Kidney (tissue), 14 donors: ENCODE measurements around the gene CDR2. TPM values are rescaled to one million over a fixed set of nuclear protein-coding genes. Genes with fewer than 3 reads are reported as not detected.

Experiments
- DNase-seq, 5 donors: peaks; one replicate each; pipeline ENCODE4 v3.0.0-alpha.2; 2013 to 2020
- FAIRE-seq: peaks from 2 replicates; lab custom pipeline; 2012; peaks lifted over from hg19 to GRCh38; lab: Jason Lieb, UNC
- H3K27ac ChIP-seq, 2 donors: one replicate each; pipeline ENCODE4 v1.7.0; 2013; ENCODE audit warnings: low read depth in 2 of 2, low read length in 2 of 2, inconsistent platforms in 1 of 2
- H3K27me3 ChIP-seq: one replicate; pipeline ENCODE4 v1.7.1; 2013; ENCODE audit warnings: low read length, inconsistent platforms; ENCODE audit not compliant: control insufficient read depth, insufficient read depth
- H3K36me3 ChIP-seq, 3 donors: one replicate each; pipeline versions ENCODE4 v1.7.0 to v1.7.1; 2013; ENCODE audit warnings: low read length in 3 of 3, control low read depth in 1 of 3, inconsistent platforms in 1 of 3; ENCODE audit not compliant: insufficient read depth in 3 of 3, control insufficient read depth in 2 of 3
- H3K4me1 ChIP-seq, 3 donors: one replicate each; pipeline versions ENCODE4 v1.7.0 to v1.7.1; 2013; ENCODE audit warnings: low read length in 3 of 3, inconsistent platforms in 1 of 3, low read depth in 1 of 3; ENCODE audit not compliant: control insufficient read depth in 2 of 3, insufficient read depth in 2 of 3
- H3K4me3 ChIP-seq, 3 donors: one replicate each; pipeline versions ENCODE4 v1.7.0 to v1.8.1; 2013; ENCODE audit warnings: low read length in 3 of 3, control low read depth in 1 of 3, inconsistent platforms in 1 of 3
- H3K9ac ChIP-seq, 3 donors: one replicate each; pipeline versions ENCODE4 v1.7.0 to v1.7.1; 2013; ENCODE audit warnings: low read length in 3 of 3, control low read depth in 1 of 3, inconsistent platforms in 1 of 3
- H3K9me3 ChIP-seq, 3 donors: one replicate each; pipeline versions ENCODE4 v1.7.0 to v1.7.1; 2013; ENCODE audit warnings: low read length in 3 of 3, control low read depth in 1 of 3, inconsistent platforms in 1 of 3; ENCODE audit not compliant: control insufficient read depth in 2 of 3, insufficient read depth in 1 of 3
- intact Hi-C: fragments of 100-400 bp; cut with DNase I; formaldehyde crosslinking; loops from one replicate; pipeline ENCODE4 v1.11.1; 2022
- polyA plus RNA-seq: library from polyadenylated mRNA; stranded (reverse); fragments of 350-450 nt; fragmentation: Illumina TruSeq; extraction: RNeasy Lipid Tissue Mini Kit (QIAGEN cat#74804); gene quantifications from one replicate; pipeline ENCODE4 v1.2.3, GENCODE V29; 2014; ENCODE audit warnings: low read depth, low replicate concordance; ENCODE audit not compliant: insufficient read depth
- total RNA-seq: library from RNA; stranded (reverse); fragmentation: NEBNext Ultra II Directional; extraction: Animal tissue kit (Norgen Biotek cat#: 25700); gene quantifications from one replicate; pipeline ENCODE4 v1.2.1, GENCODE V29; 2021
- TF ChIP-seq, protein P1 (sequence below): IDR thresholded peaks from 3 replicates; pipeline ENCODE4 v1.5.1; 2012; ENCODE audit warnings: mild to moderate bottlenecking, moderate library complexity, borderline replicate concordance; ENCODE audit not compliant: insufficient read depth; ENCODE audit errors: extremely low read depth
- donor health status: control.
- donor health status: control.
- donor health status: control.
- donor health status: control.
- donor health status: control.
- donor health status: DM: yes; HTN: yes; CAD: no.
- donor health status: Normal renal cell carcinoma (clear cell type).

The CDR2 gene
- total and polyA plus RNA-seq, 2 donors from 2014 or later: 14.4 to 29.6 TPM

DNA sequence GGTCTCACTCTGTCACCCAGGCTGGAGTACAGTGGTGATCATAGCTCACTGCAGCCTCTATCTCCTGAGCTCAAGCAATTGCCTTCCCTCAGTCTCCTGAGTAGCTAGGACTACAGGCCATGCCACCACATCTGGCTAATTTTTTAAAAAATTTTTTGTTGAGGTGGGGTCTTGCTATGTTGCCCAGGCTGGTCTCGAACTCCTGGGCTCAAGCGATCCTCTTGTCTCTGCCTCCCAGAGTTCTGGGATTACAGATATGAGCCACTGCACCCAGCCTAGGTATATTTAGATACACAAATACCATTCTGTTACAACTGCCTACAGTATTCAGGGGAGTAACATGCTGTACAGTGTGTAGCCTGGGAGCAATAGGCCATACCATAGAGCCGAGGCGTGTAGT lies 62.9 kb downstream of the CDR2 start:
- FAIRE-seq: no peak
- H3K36me3 ChIP-seq: peaks cover 5 to 50% (median 29%) of the 10 kb centered on the region in 3 donors

DNA sequence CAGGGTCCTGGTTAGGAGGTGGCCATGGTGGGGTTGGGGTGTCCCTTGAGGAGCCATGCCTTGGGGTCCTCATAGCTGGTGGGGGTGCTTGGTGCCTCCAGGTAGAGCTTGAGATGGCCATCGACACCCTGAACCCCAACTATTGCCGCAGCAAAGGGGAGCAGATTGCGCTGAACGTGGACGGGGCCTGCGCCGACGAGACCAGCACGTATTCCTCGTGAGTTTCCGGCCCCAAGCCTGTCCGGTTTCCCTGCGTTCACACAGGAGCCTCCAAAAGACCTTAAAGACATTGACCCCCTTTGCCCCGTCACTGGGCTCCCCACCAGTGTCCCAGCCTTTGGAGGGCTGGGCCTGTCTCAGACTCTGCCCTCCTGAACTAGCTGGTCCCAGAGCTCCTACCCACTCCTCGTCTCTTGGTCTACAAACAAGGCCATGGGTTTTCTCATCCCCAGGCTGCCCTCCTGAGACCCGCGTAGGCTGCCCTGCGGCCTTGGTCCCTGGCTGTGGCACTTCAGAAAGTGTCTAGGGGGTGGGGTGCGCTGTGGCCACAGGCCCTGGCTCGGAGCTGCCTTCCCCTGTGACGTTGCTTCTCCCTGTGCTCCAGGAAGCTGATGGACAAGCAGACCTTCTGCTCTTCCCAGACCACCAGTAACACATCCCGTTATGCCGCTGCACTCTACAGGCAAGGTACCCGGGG lies 65.4 kb downstream of the CDR2 start:
- no peak for FAIRE-seq
- no peaks in the 10 kb centered on the region for H3K9me3 ChIP-seq
- H3K36me3 ChIP-seq: peaks cover 5 to 66% (median 25%) of the 10 kb centered on the region in 3 donors
- no peak overlapping the region for H3K4me3 ChIP-seq
- no peaks in the 10 kb centered on the region for H3K27me3 ChIP-seq
- TF ChIP-seq, protein P1, sequence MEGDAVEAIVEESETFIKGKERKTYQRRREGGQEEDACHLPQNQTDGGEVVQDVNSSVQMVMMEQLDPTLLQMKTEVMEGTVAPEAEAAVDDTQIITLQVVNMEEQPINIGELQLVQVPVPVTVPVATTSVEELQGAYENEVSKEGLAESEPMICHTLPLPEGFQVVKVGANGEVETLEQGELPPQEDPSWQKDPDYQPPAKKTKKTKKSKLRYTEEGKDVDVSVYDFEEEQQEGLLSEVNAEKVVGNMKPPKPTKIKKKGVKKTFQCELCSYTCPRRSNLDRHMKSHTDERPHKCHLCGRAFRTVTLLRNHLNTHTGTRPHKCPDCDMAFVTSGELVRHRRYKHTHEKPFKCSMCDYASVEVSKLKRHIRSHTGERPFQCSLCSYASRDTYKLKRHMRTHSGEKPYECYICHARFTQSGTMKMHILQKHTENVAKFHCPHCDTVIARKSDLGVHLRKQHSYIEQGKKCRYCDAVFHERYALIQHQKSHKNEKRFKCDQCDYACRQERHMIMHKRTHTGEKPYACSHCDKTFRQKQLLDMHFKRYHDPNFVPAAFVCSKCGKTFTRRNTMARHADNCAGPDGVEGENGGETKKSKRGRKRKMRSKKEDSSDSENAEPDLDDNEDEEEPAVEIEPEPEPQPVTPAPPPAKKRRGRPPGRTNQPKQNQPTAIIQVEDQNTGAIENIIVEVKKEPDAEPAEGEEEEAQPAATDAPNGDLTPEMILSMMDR: no peak
- no peak overlapping the region for H3K9ac ChIP-seq
- DNase-seq: peak in 1 of 5 donors; percentile 51
- H3K4me1 ChIP-seq: no peaks in the 10 kb centered on the region
- intact Hi-C loops: no loop called here
- no peak overlapping the region for H3K27ac ChIP-seq

More for the DNA sequence above, 62.9 kb downstream of the CDR2 start:
- no peak overlapping the region for H3K4me3 ChIP-seq
- no peak overlapping the region for H3K27ac ChIP-seq
- intact Hi-C loops: no loop called here
- no peak overlapping the region for H3K9ac ChIP-seq
- H3K9me3 ChIP-seq: no peaks in the 10 kb centered on the region
- no peaks in the 10 kb centered on the region for H3K4me1 ChIP-seq
- H3K27me3 ChIP-seq: no peaks in the 10 kb centered on the region
- DNase-seq: no peak
- TF ChIP-seq, protein P1: no peak

DNA sequence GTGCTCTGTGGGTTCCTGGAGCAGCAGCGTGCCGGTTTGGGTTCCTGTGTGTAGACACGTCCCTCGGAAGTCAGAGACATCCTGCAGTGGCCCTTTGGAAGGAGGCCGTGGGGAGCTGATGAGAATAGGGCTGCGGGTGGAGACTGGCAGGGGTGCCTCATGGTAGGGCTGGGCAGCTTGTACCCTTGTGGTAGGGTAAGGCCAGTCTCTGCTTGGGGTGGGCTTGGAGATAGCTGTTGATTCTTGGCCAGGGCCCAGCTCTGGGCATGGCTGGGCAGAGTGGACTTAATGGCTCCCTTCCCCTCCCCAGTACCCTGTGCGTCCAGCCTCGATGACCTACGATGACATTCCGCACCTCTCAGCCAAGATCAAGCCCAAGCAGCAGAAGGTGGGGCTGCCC lies 66.6 kb downstream of the CDR2 start:
- H3K4me3 ChIP-seq: no peak overlapping the region
- no peaks in the 10 kb centered on the region for H3K27me3 ChIP-seq
- FAIRE-seq: no peak
- no peaks in the 10 kb centered on the region for H3K9me3 ChIP-seq
- DNase-seq: peak in 1 of 5 donors; percentile 44
- H3K36me3 ChIP-seq: peaks cover 5 to 55% (median 21%) of the 10 kb centered on the region in 3 donors
- no peak overlapping the region for H3K9ac ChIP-seq
- H3K4me1 ChIP-seq: no peaks in the 10 kb centered on the region
- TF ChIP-seq, protein P1: no peak
- H3K27ac ChIP-seq: no peak overlapping the region
- intact Hi-C loops: no loop called here

DNA sequence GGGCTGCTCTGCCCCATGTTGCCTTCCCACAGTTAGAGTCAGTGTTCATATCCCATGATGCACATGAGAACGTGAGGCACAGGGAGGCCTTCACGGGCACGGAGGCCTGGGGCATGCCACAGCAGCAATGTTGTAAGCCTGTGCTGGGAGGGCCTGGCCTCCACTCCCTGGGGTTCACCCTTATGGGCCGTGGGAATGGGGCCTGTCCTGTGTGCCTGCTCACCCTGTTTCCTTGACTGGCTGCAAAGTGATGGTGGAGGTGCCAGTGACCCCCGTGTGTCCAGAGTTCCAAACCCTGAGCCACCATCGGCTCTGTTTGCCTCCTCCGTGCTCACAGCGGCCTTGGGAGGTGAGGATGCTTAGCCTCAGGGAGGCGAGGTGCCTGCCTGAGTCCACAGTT lies 67.6 kb downstream of the CDR2 start:
- DNase-seq: peak in 1 of 5 donors; percentile 59
- H3K4me3 ChIP-seq: no peak overlapping the region
- no peak for FAIRE-seq
- no peaks in the 10 kb centered on the region for H3K4me1 ChIP-seq
- no peaks in the 10 kb centered on the region for H3K27me3 ChIP-seq
- TF ChIP-seq, protein P1: no peak
- H3K9ac ChIP-seq: no peak overlapping the region
- intact Hi-C loops: no loop called here
- H3K27ac ChIP-seq: no peak overlapping the region
- H3K9me3 ChIP-seq: no peaks in the 10 kb centered on the region
- H3K36me3 ChIP-seq: peaks cover 5 to 58% (median 22%) of the 10 kb centered on the region in 3 donors
